HepG2 (cell line): ENCODE data around the gene ZKSCAN4. TPM values are rescaled to one million over a fixed set of nuclear protein-coding genes. Genes with fewer than 3 reads are reported as not detected.

Experiments used
- ATAC-seq: fragments of 200-7000 bp; cut with Tn5 transposase; 3 replicates; pipeline ENCODE4 v1.9.1; 2020; ENCODE audit warnings: mild to moderate bottlenecking, moderate library complexity
- BruUV-seq: library from RNA; stranded (reverse); fragments of 400-500 nt; replicated peaks from 2 replicates; lab custom pipeline; 2021; lab: Mats Ljungman, UMichigan
- CTCF ChIA-PET: fragments of 300-600 bp; formaldehyde crosslinking; extraction: SDS; loops from one replicate; lab custom pipeline; 2021; ENCODE audit warnings: low total read pairs, inconsistent platforms, low intra/inter-chr PET ratio; lab: Yijun Ruan, JAX
- POLR2A ChIA-PET: fragments of 350-600 bp; sonication (Branson Sonifier 250); formaldehyde crosslinking; loops from one replicate; lab custom pipeline; 2020; ENCODE audit warnings: antibody characterized with exemption, inconsistent platforms; lab: Yijun Ruan, JAX
- DNase-seq: peaks from one replicate; pipeline ENCODE4 v3.0.0-alpha.2; 2015; ENCODE audit warnings: low spot score
- FAIRE-seq: peaks from 3 replicates; lab custom pipeline; 2011; peaks lifted over from hg19 to GRCh38; lab: Jason Lieb, UNC
- H2AFZ ChIP-seq: one replicate; pipeline ENCODE4 v1.6.1; 2011; ENCODE audit warnings: low read length, inconsistent platforms
- H3K27ac ChIP-seq: fragments of 300-600 bp; 3 replicates; pipeline ENCODE4 v1.8.0; 2011; ENCODE audit warnings: mixed run types, mild to moderate bottlenecking, mixed read lengths, low read length, inconsistent platforms; ENCODE audit not compliant: insufficient read depth; ENCODE audit errors: extremely low read length
- H3K27me3 ChIP-seq, 2 experiments: fragments of 200-600 bp in 1 of 2; 2 replicates in 1 of 2; 3 replicates in 1 of 2; pipeline versions ENCODE4 v1.6.0 to v1.8.0; 2011; ENCODE audit warnings: low read length in 2 of 2, mild to moderate bottlenecking in 2 of 2, moderate library complexity in 2 of 2, inconsistent platforms in 1 of 2; ENCODE audit not compliant: insufficient read depth in 2 of 2, control insufficient read depth in 1 of 2
- H3K36me3 ChIP-seq, 2 experiments: fragments of 200-600 bp in 1 of 2; replicated peaks in 1 of 2; 2 replicates in 1 of 2; 3 replicates in 1 of 2; pipeline versions ENCODE4 v1.5.1 to v1.8.0; 2011; ENCODE audit warnings: low read length in 2 of 2, inconsistent platforms in 1 of 2; ENCODE audit not compliant: insufficient read depth in 2 of 2, control insufficient read depth in 1 of 2
- H3K4me1 ChIP-seq: 2 replicates; pipeline ENCODE4 v1.5.1; 2012; ENCODE audit warnings: low read length, inconsistent platforms; ENCODE audit not compliant: insufficient read depth
- H3K4me2 ChIP-seq: 2 replicates; pipeline ENCODE4 v1.6.0; 2011; ENCODE audit warnings: low read depth, low read length, inconsistent platforms
- H3K4me3 ChIP-seq, 3 experiments: fragments of 200-600 bp in 1 of 3; sonication (generic), shearing (Covaris generic) in 1 of 3; replicated peaks in 1 of 3; 2 replicates each; pipeline ENCODE4 v1.5.1; 2011 to 2016; ENCODE audit warnings: low read length in 3 of 3, inconsistent platforms in 2 of 3, low read depth in 2 of 3, mild to moderate bottlenecking in 2 of 3, control low read depth in 1 of 3, mixed read lengths in 1 of 3; ENCODE audit not compliant: insufficient read depth in 1 of 3
- H3K79me2 ChIP-seq: one replicate; pipeline ENCODE4 v1.6.1; 2011; ENCODE audit warnings: low read length, inconsistent platforms; ENCODE audit not compliant: insufficient read depth
- H3K9ac ChIP-seq: 2 replicates; pipeline ENCODE4 v1.6.0; 2011; ENCODE audit warnings: mild to moderate bottlenecking, low read depth, low read length, inconsistent platforms; ENCODE audit not compliant: insufficient read depth
- H3K9me3 ChIP-seq: 2 replicates; pipeline ENCODE4 v1.5.1; 2012; ENCODE audit warnings: mild to moderate bottlenecking, low read length
- H4K20me1 ChIP-seq: 2 replicates; pipeline ENCODE4 v1.6.0; 2011; ENCODE audit warnings: inconsistent platforms, mild to moderate bottlenecking, low read length, moderate library complexity; ENCODE audit not compliant: insufficient read depth
- ARNT ChIP-seq: fragments of 450-650 bp; IDR thresholded peaks from 2 replicates; pipeline ENCODE4 v1.6.1; 2017
- CCDC6 ChIP-seq: sonication (generic); formaldehyde crosslinking; IDR thresholded peaks from 2 replicates; pipeline ENCODE4 v1.8.1; 2022; ENCODE audit warnings: mild to moderate bottlenecking, missing genetic modification reagents, moderate library complexity
- EZH2 ChIP-seq: conservative IDR thresholded peaks from 2 replicates; pipeline ENCODE4 v1.6.1; 2012; ENCODE audit warnings: mild to moderate bottlenecking, low read depth, low read length, moderate library complexity
- IKZF1 ChIP-seq: fragments of 450-650 bp; IDR thresholded peaks from 2 replicates; pipeline ENCODE4 v1.7.1; 2016
- JUNB ChIP-seq: sonication (generic); formaldehyde crosslinking; IDR thresholded peaks from 2 replicates; pipeline ENCODE4 v1.8.0; 2022; ENCODE audit warnings: missing genetic modification reagents, mild to moderate bottlenecking, borderline replicate concordance
- KMT2B ChIP-seq: IDR thresholded peaks from 2 replicates; pipeline ENCODE4 v1.6.1; 2016; ENCODE audit warnings: missing genetic modification reagents, missing compliant biosample characterization
- PRMT3 ChIP-seq: sonication (generic); formaldehyde crosslinking; IDR thresholded peaks from 2 replicates; pipeline ENCODE4 v1.8.1; 2022; ENCODE audit warnings: low read depth, mild to moderate bottlenecking, moderate library complexity, missing genetic modification reagents, borderline replicate concordance
- RAD21 ChIP-seq: fragments of 450-650 bp; formaldehyde crosslinking; IDR thresholded peaks from 2 replicates; pipeline ENCODE4 v1.5.0; 2020; ENCODE audit warnings: mild to moderate bottlenecking
- ZNF335 ChIP-seq: sonication (generic); formaldehyde crosslinking; IDR thresholded peaks from 2 replicates; pipeline ENCODE4 v1.4.0; 2020; ENCODE audit warnings: missing genetic modification reagents
- ZNF350 ChIP-seq: sonication (generic); formaldehyde crosslinking; IDR thresholded peaks from 2 replicates; pipeline ENCODE4 v1.4.0; 2020; ENCODE audit warnings: mild to moderate bottlenecking, low read depth, missing genetic modification reagents, borderline replicate concordance
- ZNF354B ChIP-seq: sonication (generic); formaldehyde crosslinking; IDR thresholded peaks from 2 replicates; pipeline ENCODE4 v1.8.0; 2022; ENCODE audit warnings: mild to moderate bottlenecking, missing genetic modification reagents
- ZNF430 ChIP-seq: sonication (generic); formaldehyde crosslinking; IDR thresholded peaks from 2 replicates; pipeline ENCODE4 v1.9.0; 2021; ENCODE audit warnings: mild to moderate bottlenecking, missing genetic modification reagents
- ZNF547 ChIP-seq: sonication (generic); formaldehyde crosslinking; IDR thresholded peaks from 2 replicates; pipeline ENCODE4 v1.5.1; 2020; ENCODE audit warnings: mild to moderate bottlenecking, missing genetic modification reagents
- WGBS: methylation state at CpG from one replicate; pipeline ENCODE4 v1.1.6; 2017; ENCODE audit warnings: low lambda C conversion rate; 5-methylcytosine and 5-hydroxymethylcytosine counted together
- in situ Hi-C: cut with HindIII; loops from 2 replicates; pipeline ENCODE4 v1.10.0; 2017; ENCODE audit warnings: low pct_unique_long_range_greater_than_20kb; ENCODE audit not compliant: extremely low pct_ligation_motif_present
- intact Hi-C: fragments of 100-400 bp; cut with micrococcal nuclease; formaldehyde crosslinking; loops from one replicate; pipeline ENCODE4 v1.10.0; 2022; ENCODE audit not compliant: unreplicated experiment
- polyA plus RNA-seq, 8 experiments: library from polyadenylated mRNA; depleted of rRNA in 3 of 8; stranded (reverse) in 7 of 8; unstranded in 1 of 8; fragments of >200 nt; fragmentation: Illumina TruSeq in 4 of 8; extraction: Trizol in 4 of 8; gene quantifications; 2 replicates each; pipeline versions ENCODE4 v1.2.1 to v1.2.3, GENCODE V29; 2011 to 2016; ENCODE audit warnings: low read depth in 4 of 8, missing spikeins in 1 of 8, mixed read lengths in 1 of 8; ENCODE audit not compliant: insufficient read depth in 1 of 8
- total RNA-seq, 5 experiments: library from RNA; depleted of rRNA; stranded (reverse); fragments of >200 nt; fragmentation: Illumina TruSeq; extraction: Trizol; gene quantifications; 2 replicates each; pipeline ENCODE4 v1.2.3, GENCODE V29; 2016; ENCODE audit warnings: low read depth in 1 of 5
- TF ChIP-seq, protein P1 (sequence below): sonication (generic); formaldehyde crosslinking; IDR thresholded peaks from 2 replicates; pipeline ENCODE4 v1.4.0; 2020; ENCODE audit warnings: missing genetic modification reagents, mild to moderate bottlenecking, borderline replicate concordance
- TF ChIP-seq, protein P2 (sequence below): sonication (generic); formaldehyde crosslinking; IDR thresholded peaks from 2 replicates; pipeline ENCODE4 v1.4.0; 2020; ENCODE audit warnings: missing genetic modification reagents
- TF ChIP-seq, protein P3 (sequence below): IDR thresholded peaks from 2 replicates; pipeline ENCODE4 v1.6.1; 2016; ENCODE audit warnings: missing genetic modification reagents, missing compliant biosample characterization
- TF ChIP-seq, protein P4 (sequence below): IDR thresholded peaks from 2 replicates; pipeline ENCODE4 v1.6.1; 2018; ENCODE audit warnings: missing genetic modification reagents, mild to moderate bottlenecking, missing compliant biosample characterization

Gene ZKSCAN4
- total and polyA plus RNA-seq, 2 of the 13 experiments (the other 11 are each of a cell fraction or from before 2014, with no cell fraction given), result 2.9 to 7.8 TPM

DNA sequence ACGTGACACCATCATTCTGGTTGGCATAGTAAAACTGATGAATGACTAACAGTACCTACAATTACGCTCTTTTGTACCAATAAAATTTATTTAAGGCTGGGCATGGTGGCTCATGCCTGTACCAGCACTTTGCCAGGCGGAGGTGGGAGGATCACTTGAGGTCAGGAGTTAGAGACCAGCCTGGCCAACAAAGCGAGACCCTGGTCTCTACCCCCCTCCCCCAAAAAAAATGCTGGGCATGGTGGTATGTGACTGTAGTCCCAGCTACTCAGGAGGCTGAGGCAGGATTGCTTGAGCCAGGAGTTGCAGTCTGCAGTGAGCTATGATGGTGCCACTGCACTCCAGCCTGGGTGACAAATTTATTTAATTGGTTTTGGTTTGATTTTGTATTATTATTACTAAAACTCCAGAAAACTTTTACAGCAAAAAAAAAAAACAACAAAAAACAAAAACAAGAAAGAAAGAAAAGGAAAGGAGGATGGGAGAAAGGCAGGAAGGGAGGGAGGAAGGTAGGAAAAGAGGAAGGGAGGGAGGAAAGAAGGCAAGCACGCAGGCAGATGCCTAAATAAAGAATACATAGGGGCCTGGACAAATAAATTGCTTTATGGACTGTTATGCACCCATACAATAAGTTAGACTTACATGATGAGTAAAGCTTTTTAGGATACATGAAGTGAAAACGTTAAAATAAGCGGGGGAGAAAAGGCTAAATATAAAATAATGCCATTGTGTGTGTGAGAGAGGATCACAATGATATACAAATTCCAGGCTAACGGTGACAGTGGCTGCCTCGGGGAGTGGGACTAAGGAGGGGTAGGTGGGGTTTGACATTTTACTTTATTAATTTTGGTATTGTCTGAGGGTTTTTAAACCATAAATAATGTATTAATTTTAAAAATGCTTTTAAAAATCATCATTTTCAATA lies 27.7 kb downstream of the ZKSCAN4 start:
- 67% methylated on average over 9 of the region's 9 CpGs for WGBS
- Histone ChIP-seq H3K9me3 (no peaks in the 10 kb centered on the region), H3K27ac (peak overlapping the region; percentile 55), H3K4me2 (peak overlapping the region; percentile 98), H3K4me1 (peaks cover 31% of the 10 kb centered on the region), H3K27me3 (no peaks in the 10 kb centered on the region; a peak in 2 of 5 replicates), H2AFZ (peak overlapping the region; percentile 94), H3K4me3 (peak overlapping the region; percentile 91 to 99 (median 99)), H3K36me3 (peaks cover 9 to 24% of the 10 kb centered on the region in 2 experiments), H3K79me2 (peaks cover 10% of the 10 kb centered on the region), H3K9ac (peak overlapping the region; percentile 79), H4K20me1 (no peaks in the 10 kb centered on the region; the same call in 1 of the 2 replicates)
- POLR2A ChIA-PET, result interaction anchor here (1.5 to 4.4 kb wide), 3 partner anchors 28 to 84 kb away, joined by 4 to 15 read pairs (median 4); partner anchors contain the start of genes ZKSCAN4, ZKSCAN8 and ZSCAN26
- no peak for DNase-seq
- no peak for ATAC-seq
- BruUV-seq, result TSS peak; percentile 84
- CTCF ChIA-PET, result no interaction called here
- intact Hi-C loops (loop anchor here (1.0 to 5.0 kb wide), 6 partner anchors 28 to 132 kb away; partner anchors contain the start of genes PGBD1, ZKSCAN4, ZKSCAN8 and ZSCAN26), in situ Hi-C loops (loop anchor here (5.0 kb wide), 1 partner anchor 82 kb away; the partner anchor contains the start of gene ZKSCAN8)
- FAIRE-seq, result no peak
- no peak for TF ChIP-seq RAD21 (CRISPR knock-in tag)
- no peak for TF ChIP-seq PRMT3 (CRISPR knock-in tag)
- TF ChIP-seq CCDC6 (CRISPR knock-in tag), result no peak
- TF ChIP-seq ZNF350 (CRISPR knock-in tag), result no peak
- TF ChIP-seq, protein P1, sequence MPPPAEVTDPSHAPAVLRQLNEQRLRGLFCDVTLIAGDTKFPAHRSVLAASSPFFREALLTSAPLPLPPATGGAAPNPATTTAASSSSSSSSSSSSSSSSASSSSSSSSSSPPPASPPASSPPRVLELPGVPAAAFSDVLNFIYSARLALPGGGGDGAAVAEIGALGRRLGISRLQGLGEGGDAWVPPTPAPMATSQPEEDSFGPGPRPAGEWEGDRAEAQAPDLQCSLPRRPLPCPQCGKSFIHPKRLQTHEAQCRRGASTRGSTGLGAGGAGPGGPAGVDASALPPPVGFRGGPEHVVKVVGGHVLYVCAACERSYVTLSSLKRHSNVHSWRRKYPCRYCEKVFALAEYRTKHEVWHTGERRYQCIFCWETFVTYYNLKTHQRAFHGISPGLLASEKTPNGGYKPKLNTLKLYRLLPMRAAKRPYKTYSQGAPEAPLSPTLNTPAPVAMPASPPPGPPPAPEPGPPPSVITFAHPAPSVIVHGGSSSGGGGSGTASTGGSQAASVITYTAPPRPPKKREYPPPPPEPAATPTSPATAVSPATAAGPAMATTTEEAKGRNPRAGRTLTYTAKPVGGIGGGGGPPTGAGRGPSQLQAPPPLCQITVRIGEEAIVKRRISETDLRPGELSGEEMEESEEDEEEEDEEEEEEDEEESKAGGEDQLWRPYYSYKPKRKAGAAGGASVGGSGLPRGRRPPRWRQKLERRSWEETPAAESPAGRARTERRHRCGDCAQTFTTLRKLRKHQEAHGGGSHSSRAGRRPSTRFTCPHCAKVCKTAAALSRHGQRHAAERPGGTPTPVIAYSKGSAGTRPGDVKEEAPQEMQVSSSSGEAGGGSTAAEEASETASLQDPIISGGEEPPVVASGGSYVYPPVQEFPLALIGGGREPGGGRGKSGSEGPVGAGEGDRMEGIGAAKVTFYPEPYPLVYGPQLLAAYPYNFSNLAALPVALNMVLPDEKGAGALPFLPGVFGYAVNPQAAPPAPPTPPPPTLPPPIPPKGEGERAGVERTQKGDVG, result no peak
- no peak for TF ChIP-seq JUNB (CRISPR knock-in tag)
- TF ChIP-seq ZNF354B, result 0 out of 2 replicates have a peak, but pooled peaks have one; percentile 32
- no peak for TF ChIP-seq ARNT
- no peak for TF ChIP-seq ZNF430 (CRISPR knock-in tag)
- no peak for TF ChIP-seq ZNF335 (CRISPR knock-in tag)
- no peak for TF ChIP-seq KMT2B
- TF ChIP-seq IKZF1, result no peak
- TF ChIP-seq ZNF547 (CRISPR knock-in tag), result no peak
- no peak for TF ChIP-seq EZH2
- TF ChIP-seq, protein P2, sequence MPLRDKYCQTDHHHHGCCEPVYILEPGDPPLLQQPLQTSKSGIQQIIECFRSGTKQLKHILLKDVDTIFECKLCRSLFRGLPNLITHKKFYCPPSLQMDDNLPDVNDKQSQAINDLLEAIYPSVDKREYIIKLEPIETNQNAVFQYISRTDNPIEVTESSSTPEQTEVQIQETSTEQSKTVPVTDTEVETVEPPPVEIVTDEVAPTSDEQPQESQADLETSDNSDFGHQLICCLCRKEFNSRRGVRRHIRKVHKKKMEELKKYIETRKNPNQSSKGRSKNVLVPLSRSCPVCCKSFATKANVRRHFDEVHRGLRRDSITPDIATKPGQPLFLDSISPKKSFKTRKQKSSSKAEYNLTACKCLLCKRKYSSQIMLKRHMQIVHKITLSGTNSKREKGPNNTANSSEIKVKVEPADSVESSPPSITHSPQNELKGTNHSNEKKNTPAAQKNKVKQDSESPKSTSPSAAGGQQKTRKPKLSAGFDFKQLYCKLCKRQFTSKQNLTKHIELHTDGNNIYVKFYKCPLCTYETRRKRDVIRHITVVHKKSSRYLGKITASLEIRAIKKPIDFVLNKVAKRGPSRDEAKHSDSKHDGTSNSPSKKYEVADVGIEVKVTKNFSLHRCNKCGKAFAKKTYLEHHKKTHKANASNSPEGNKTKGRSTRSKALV (CRISPR knock-in tag), result no peak
- TF ChIP-seq, protein P3, sequence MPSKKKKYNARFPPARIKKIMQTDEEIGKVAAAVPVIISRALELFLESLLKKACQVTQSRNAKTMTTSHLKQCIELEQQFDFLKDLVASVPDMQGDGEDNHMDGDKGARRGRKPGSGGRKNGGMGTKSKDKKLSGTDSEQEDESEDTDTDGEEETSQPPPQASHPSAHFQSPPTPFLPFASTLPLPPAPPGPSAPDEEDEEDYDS (CRISPR knock-in tag), result no peak
- TF ChIP-seq, protein P4, sequence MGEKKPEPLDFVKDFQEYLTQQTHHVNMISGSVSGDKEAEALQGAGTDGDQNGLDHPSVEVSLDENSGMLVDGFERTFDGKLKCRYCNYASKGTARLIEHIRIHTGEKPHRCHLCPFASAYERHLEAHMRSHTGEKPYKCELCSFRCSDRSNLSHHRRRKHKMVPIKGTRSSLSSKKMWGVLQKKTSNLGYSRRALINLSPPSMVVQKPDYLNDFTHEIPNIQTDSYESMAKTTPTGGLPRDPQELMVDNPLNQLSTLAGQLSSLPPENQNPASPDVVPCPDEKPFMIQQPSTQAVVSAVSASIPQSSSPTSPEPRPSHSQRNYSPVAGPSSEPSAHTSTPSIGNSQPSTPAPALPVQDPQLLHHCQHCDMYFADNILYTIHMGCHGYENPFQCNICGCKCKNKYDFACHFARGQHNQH, result no peak
